ENCODE measurements around the gene OIT3.
A peak's percentile ranks its signal among the peaks of the same experiment; 100 is the strongest.
"Not testable (repeated sequence)": the region's sequence is repeated elsewhere in the genome, so short reads cannot be mapped to it uniquely, and the experiment has no call there.

Gene OIT3

DNA sequence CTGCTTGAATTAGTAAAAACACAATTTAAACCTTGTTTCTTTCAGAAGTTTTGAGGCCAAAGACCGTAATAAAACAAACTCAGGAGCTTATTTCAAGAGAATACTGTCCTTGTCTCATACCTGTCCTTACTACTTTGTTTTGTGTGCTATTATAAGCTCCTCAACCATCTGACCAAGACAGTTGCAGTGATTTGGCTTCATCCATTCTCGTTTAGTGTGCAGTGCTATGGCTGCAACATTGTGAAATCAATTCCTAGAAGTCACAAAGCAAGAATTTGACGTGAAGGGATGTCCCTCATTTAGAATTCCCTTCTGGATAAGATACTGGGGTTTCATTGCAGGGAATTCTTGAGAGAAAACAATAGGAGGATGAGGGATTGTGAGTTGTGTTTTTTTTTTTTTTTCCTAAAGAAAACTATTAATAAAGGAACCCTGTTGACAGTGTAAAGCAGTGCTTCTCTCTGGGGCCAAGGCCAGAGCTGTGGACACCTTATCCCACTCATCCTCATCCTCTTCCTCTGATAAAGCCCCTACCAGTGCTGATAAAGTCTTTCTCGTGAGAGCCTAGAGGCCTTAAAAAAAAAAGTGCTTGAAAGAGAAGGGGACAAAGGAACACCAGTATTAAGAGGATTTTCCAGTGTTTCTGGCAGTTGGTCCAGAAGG is at the start of gene OIT3:
Gene OIT3 (plus strand): TSS at position 604 of the 663 bp plus-strand sequence. CDS start 60 bp downstream, outside the sequence.
- DNase-seq = no peak

DNA sequence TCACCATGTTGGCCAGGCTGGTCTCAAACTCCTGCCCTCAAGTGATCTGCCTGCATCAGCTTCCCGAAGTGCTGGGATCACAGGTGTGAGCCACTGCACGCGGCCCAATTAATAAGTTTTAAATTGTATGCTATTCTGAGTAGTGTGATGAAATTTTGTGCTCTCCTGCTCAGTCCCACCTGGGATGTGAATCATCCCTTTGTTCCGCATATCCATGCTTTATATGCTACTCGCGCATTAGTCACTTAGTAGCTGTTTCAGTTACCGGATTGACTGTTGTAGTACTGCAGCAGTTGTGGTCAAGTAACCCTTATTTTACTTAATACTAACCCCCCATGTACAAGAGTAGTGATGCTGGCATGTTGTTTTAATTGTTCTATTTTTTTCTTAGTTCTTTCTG is 47.3 kb upstream of the OIT3 start:
- peak; percentile 19 for DNase-seq

- DNase-seq = no peak
These were observed 45.9 kb upstream of the OIT3 start for GRCh38 chr10:72847681-72848080.

DNA sequence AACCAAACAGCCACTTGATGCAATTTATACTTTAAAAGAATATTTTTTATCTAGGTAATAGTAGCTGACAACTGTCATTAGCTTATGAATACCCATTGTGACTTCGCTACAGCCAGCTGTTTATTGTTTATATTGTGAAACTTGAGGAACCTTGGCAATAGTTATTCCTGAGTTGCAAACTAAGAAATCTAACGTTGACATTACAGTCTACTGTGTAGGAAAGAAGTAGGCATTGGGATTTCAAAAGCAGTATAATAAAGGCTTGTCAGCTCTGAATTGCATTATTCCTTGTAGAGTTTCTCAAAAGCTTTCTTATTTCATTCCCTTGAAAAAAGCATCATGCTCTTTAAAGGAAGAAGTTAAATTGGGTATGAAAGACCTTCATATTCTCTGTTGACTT is 42.7 kb upstream of the OIT3 start:
- DNase-seq = no peak

DNA sequence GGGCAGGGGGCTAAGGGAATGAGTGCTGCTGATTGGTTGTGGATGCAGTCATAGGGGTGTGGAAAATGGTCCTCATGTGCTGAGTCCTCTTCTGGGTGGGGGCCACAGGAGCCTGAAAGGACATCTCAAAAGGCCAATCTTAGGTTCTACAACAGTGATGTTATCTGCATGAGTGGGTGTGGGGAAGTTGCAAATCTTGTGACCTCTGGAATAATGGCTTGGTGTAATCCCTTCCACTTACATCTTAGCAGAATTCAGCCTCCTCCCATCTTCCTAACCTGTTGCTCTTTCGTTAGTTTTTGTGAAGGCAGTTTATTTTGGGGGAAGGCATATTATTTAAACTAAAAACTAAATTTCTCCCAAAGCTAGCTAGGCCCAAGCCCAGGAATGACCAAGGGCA is 42.0 kb upstream of the OIT3 start:
- DNase-seq = no peak

- DNase-seq = no peak
These were observed 41.0 kb upstream of the OIT3 start for GRCh38 chr10:72852508-72852907.

GRCh38 chr10:72855129-72855528 is 38.4 kb upstream of the OIT3 start:
- no peak for DNase-seq

DNA sequence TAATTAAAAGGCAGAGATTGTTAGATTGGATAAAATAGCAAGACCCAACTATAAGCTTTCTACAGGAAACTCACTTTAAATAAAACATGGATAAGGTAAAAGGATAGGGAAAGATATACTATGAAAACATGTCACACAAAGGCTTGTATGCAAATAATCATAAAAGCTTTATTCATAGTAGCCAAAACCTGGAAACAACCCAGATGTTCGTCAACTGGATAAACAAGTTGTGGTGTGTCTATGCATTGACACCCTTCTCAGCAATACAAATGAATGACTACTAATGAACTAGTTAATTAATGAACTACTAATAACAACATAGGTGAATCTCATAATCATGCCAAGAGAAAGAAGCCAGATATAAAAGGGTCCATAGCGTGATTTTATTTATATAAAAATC is 37.7 kb upstream of the OIT3 start:
- no peak for DNase-seq

GRCh38 chr10:72858067-72858466 is 35.5 kb upstream of the OIT3 start:
- no peak for DNase-seq

- no peak for DNase-seq
These were observed 30.6 kb upstream of the OIT3 start for GRCh38 chr10:72862957-72863356.

GRCh38 chr10:72875250-72876055 is 18.1 kb upstream of the OIT3 start:
- DNase-seq = no peak

- DNase-seq = no peak
These were observed 14.3 kb upstream of the OIT3 start for GRCh38 chr10:72879245-72879644.

DNA sequence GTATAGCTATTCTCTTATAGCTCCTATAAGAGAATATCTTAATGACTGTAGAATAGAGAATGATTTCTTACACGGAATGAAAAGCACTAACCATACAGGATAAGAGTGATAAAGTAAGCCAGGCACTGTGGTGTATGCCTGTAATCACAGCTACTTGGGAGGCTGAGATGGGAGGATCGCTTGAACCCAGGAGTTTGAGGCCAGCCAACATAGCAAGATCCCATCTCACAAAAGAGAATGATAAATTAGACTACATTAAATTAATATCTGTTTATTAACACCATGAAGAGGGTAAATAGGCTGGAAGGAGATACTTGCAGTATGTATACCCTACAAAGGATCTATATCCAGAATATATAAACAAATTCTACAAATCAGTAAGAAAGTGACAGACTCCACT is 12.2 kb upstream of the OIT3 start:
- no peak for DNase-seq

- DNase-seq = no peak
These were observed 9.7 kb upstream of the OIT3 start for GRCh38 chr10:72883861-72884260.

GRCh38 chr10:72885953-72886352 is 7.6 kb upstream of the OIT3 start:
- no peak for DNase-seq

- no peak for DNase-seq
These were observed 6.9 kb upstream of the OIT3 start for GRCh38 chr10:72886621-72887020.

DNA sequence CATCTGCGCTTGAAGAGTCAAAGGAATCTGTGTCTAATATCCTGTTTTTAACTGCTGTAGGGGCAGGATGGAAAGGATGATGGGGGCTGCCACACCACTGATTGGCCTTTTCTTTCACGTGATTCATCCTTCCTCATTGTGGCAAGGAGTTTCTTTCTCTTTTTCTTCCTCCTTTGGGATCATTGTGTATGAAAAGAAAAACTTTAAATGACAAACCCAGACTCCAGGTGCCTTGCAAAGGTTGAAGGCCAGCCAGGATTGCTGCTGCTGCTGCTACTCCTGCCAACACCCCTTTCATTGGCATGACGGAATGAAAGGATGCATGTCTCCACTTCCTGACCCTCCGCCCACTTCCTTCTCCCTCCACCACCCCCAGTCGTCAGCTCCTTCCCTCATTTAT is 6.5 kb upstream of the OIT3 start:
- no peak for DNase-seq

GRCh38 chr10:72888151-72888638 is 5.3 kb upstream of the OIT3 start:
- no peak for DNase-seq

GRCh38 chr10:72889391-72889831 is 4.1 kb upstream of the OIT3 start:
- no peak for DNase-seq

GRCh38 chr10:72890086-72890485 is 3.5 kb upstream of the OIT3 start:
- DNase-seq = no peak

DNA sequence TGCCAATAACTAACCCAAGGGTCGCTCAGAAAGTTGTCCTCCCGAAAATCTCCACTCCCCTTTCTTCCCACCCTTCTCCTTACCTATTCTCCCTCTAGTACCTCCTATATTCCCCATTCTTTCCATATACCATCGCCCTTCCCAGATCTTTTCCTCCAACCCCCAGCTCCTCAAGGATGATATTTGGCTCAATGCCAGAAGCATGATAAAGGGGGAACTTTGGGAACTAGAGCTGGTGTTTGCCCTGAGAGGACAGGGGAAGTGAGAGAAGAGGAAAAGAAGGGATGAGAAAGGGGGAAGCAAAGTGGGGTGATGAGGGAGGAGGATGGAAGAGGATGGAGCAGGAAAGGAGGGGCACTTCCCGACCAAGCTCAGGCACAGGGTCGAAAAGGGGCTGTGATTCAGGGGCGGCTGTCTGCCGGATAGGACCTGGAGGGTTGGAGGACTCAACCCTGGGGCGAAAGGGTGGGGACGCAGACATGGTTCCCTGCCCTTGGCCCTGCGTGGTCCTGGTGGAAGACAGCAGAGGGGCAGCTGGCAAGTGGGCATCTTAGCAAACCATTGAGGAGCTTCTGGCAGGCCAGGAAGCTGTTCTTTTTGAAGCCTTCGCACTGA is 1.8 kb downstream of the OIT3 start:
- DNase-seq = no peak

DNA sequence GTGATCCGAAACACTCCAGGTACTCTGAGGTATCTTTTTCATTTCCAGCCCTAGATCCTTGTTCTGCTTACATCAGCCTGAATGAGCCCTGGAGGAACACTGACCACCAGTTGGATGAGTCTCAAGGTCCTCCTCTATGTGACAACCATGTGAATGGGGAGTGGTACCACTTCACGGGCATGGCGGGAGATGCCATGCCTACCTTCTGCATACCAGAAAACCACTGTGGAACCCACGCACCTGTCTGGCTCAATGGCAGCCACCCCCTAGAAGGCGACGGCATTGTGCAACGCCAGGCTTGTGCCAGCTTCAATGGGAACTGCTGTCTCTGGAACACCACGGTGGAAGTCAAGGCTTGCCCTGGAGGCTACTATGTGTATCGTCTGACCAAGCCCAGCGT is 5.1 kb downstream of the OIT3 start:
- DNase-seq = no peak

- no peak for DNase-seq
These were observed 6.0 kb downstream of the OIT3 start for GRCh38 chr10:72899545-72899944.

GRCh38 chr10:72903941-72904446 is 10.5 kb downstream of the OIT3 start:
- not testable (repeated sequence) for DNase-seq

All from T1000 (cell line).